Calu3 (cell line): ENCODE data around the gene FOXF2. TPM values are rescaled to one million over a fixed set of nuclear protein-coding genes. Genes with fewer than 3 reads are reported as not detected.

Experiments
- BruUV-seq: library from RNA; stranded (reverse); fragments of 400-500 nt; replicated peaks from 2 replicates; lab custom pipeline; 2021; lab: Mats Ljungman, UMichigan
- CTCF ChIA-PET: fragments of 300-600 bp; sonication (Branson Sonifier 250); formaldehyde crosslinking; loops from one replicate; lab custom pipeline; 2022; ENCODE audit warnings: antibody characterized with exemption; lab: Charles Lee
- DNase-seq: peaks from one replicate; pipeline ENCODE4 v3.0.0; 2022
- H3K27ac Mint-ChIP-seq: one replicate; pipeline ENCODE4 v1.8.0; 2022; ENCODE audit warnings: mixed read lengths; ENCODE audit not compliant: unreplicated experiment
- H3K27me3 Mint-ChIP-seq: one replicate; pipeline ENCODE4 v1.8.0; 2022; ENCODE audit warnings: mixed read lengths; ENCODE audit not compliant: unreplicated experiment
- H3K36me3 Mint-ChIP-seq: one replicate; pipeline ENCODE4 v1.8.0; 2022; ENCODE audit warnings: mild to moderate bottlenecking, moderate library complexity, mixed read lengths; ENCODE audit not compliant: insufficient read depth, unreplicated experiment
- H3K4me1 Mint-ChIP-seq: one replicate; pipeline ENCODE4 v1.8.0; 2022; ENCODE audit warnings: mild to moderate bottlenecking, low read depth, mixed read lengths; ENCODE audit not compliant: unreplicated experiment
- H3K4me3 Mint-ChIP-seq: one replicate; pipeline ENCODE4 v1.8.0; 2022; ENCODE audit warnings: mild to moderate bottlenecking, low read depth, moderate library complexity, mixed read lengths; ENCODE audit not compliant: unreplicated experiment
- H3K9me3 Mint-ChIP-seq: one replicate; pipeline ENCODE4 v1.8.0; 2022; ENCODE audit warnings: low read depth, mixed read lengths; ENCODE audit not compliant: unreplicated experiment
- CTCF ChIP-seq: fragments of 200-600 bp; IDR thresholded peaks from one replicate; pipeline ENCODE4 v1.8.0; 2022; ENCODE audit warnings: antibody characterized with exemption; ENCODE audit not compliant: unreplicated experiment
- intact Hi-C: fragments of 100-400 bp; cut with micrococcal nuclease; formaldehyde crosslinking; loops from one replicate; pipeline ENCODE4 v1.10.0; 2022; ENCODE audit not compliant: unreplicated experiment
- total RNA-seq: library from RNA; stranded (reverse); gene quantifications from 2 replicates; pipeline ENCODE4 v1.2.3, GENCODE V29; 2022

The FOXF2 gene
- total RNA-seq, 1 experiment from 2014 or later: 0.14 TPM

- H3K27ac Mint-ChIP-seq: no peak overlapping the region
- H3K27me3 Mint-ChIP-seq: peaks cover 68% of the 10 kb centered on the region
- H3K36me3 Mint-ChIP-seq: no peaks in the 10 kb centered on the region
- H3K9me3 Mint-ChIP-seq: no peaks in the 10 kb centered on the region
- BruUV-seq: no TSS peak
- TF ChIP-seq CTCF: no peak
- intact Hi-C loops: no loop called here
- CTCF ChIA-PET: no interaction called here
- no peaks in the 10 kb centered on the region for H3K4me1 Mint-ChIP-seq
- H3K4me3 Mint-ChIP-seq: no peak overlapping the region
- no peak for DNase-seq
Observed at GRCh38 chr6:1379017-1379787, 10.2 kb upstream of the FOXF2 start.

GRCh38 chr6:1379788-1380147 is 9.6 kb upstream of the FOXF2 start:
- no peak for DNase-seq
- Mint-ChIP-seq H3K9me3 (no peaks in the 10 kb centered on the region), H3K27ac (no peak overlapping the region), H3K4me3 (no peak overlapping the region), H3K27me3 (peaks cover 65% of the 10 kb centered on the region), H3K4me1 (no peaks in the 10 kb centered on the region), H3K36me3 (no peaks in the 10 kb centered on the region)
- BruUV-seq: no TSS peak
- CTCF ChIA-PET: no interaction called here
- intact Hi-C loops: loop anchor here (5.0 kb wide), 1 partner anchor 657 kb away; no protein-coding TSS in a partner anchor
- no peak for TF ChIP-seq CTCF

- no peak overlapping the region for H3K27ac Mint-ChIP-seq
- peaks cover 69% of the 10 kb centered on the region for H3K27me3 Mint-ChIP-seq
- H3K4me1 Mint-ChIP-seq: no peaks in the 10 kb centered on the region
- no peaks in the 10 kb centered on the region for H3K36me3 Mint-ChIP-seq
- BruUV-seq: no TSS peak
- no peak for TF ChIP-seq CTCF
- H3K4me3 Mint-ChIP-seq: peak overlapping the region; percentile 28
- intact Hi-C loops: loop anchor here (5.0 kb wide), 1 partner anchor 659 kb away; no protein-coding TSS in a partner anchor
- no peaks in the 10 kb centered on the region for H3K9me3 Mint-ChIP-seq
- DNase-seq: no peak
- CTCF ChIA-PET: interaction anchor here (0.6 to 1.2 kb wide), 5 partner anchors 16 to 788 kb away, joined by 3 to 4 read pairs (median 3); partner anchors contain the start of gene FOXQ1
Observed at GRCh38 chr6:1380625-1381427, 8.6 kb upstream of the FOXF2 start.

GRCh38 chr6:1381481-1382330 is 7.7 kb upstream of the FOXF2 start:
- Mint-ChIP-seq H3K4me3 (peak overlapping the region; percentile 28), H3K36me3 (no peaks in the 10 kb centered on the region), H3K4me1 (no peaks in the 10 kb centered on the region), H3K27me3 (peaks cover 65% of the 10 kb centered on the region), H3K27ac (no peak overlapping the region), H3K9me3 (no peaks in the 10 kb centered on the region)
- no TSS peak for BruUV-seq
- intact Hi-C loops: loop anchor here (5.0 kb wide), 1 partner anchor 659 kb away; no protein-coding TSS in a partner anchor
- peak; percentile 79 for DNase-seq
- CTCF ChIA-PET: interaction anchor here (0.6 to 1.2 kb wide), 5 partner anchors 16 to 789 kb away, joined by 3 to 4 read pairs (median 3); partner anchors contain the start of gene FOXQ1
- TF ChIP-seq CTCF: peak; percentile 88
